HG03354 (cell line): ENCODE data around the gene ZNHIT3.
A peak's percentile ranks its signal among the peaks of the same experiment; 100 is the strongest.
"Not testable (repeated sequence)": the region's sequence is repeated elsewhere in the genome, so short reads cannot be mapped to it uniquely, and the experiment has no call there.

ENCODE experiments used
- ATAC-seq: cut with Tn5 transposase; IDR thresholded peaks from one replicate; pipeline ENCODE4 v1.9.1; 2021; ENCODE audit warnings: mild to moderate bottlenecking; ENCODE audit not compliant: unreplicated experiment, poor library complexity, severe bottlenecking

ZNHIT3 gene

GRCh38 chr17:36486204-36487194, at the start of gene ZNHIT3:
Gene ZNHIT3, plus strand, starts transcription at chr17:36486681. Its CDS starts 19 bp downstream, at chr17:36486700.
- peak; percentile 90 for ATAC-seq

GRCh38 chr17:36441792-36442191, 44.7 kb upstream of the ZNHIT3 start:
- not testable (repeated sequence) for ATAC-seq

- ATAC-seq, result no peak
Measured at GRCh38 chr17:36443777-36444176, 42.7 kb upstream of the ZNHIT3 start.

- ATAC-seq, result not testable (repeated sequence)
Measured at GRCh38 chr17:36449997-36450396, 36.5 kb upstream of the ZNHIT3 start.

GRCh38 chr17:36452888-36453287, 33.6 kb upstream of the ZNHIT3 start:
- not testable (repeated sequence) for ATAC-seq

- not testable (repeated sequence) for ATAC-seq
Measured at GRCh38 chr17:36457701-36458100, 28.8 kb upstream of the ZNHIT3 start.

- ATAC-seq, result no peak
Measured at GRCh38 chr17:36459045-36459444, 27.4 kb upstream of the ZNHIT3 start.

GRCh38 chr17:36459601-36460000, 26.9 kb upstream of the ZNHIT3 start:
- ATAC-seq, result no peak

- ATAC-seq, result no peak
Measured at GRCh38 chr17:36460265-36460937, 26.1 kb upstream of the ZNHIT3 start.

GRCh38 chr17:36461330-36462110, 25.0 kb upstream of the ZNHIT3 start:
- no peak for ATAC-seq

- no peak for ATAC-seq
Measured at GRCh38 chr17:36463916-36464764, 22.3 kb upstream of the ZNHIT3 start.

GRCh38 chr17:36464765-36465088, 21.8 kb upstream of the ZNHIT3 start:
- ATAC-seq, result no peak

- ATAC-seq, result no peak
Measured at GRCh38 chr17:36468903-36469635, 17.4 kb upstream of the ZNHIT3 start.

GRCh38 chr17:36469733-36470132, 16.7 kb upstream of the ZNHIT3 start:
- no peak for ATAC-seq

- no peak for ATAC-seq
Measured at GRCh38 chr17:36470499-36470898, 16.0 kb upstream of the ZNHIT3 start.

- no peak for ATAC-seq
Measured at GRCh38 chr17:36474571-36474970, 11.9 kb upstream of the ZNHIT3 start.

GRCh38 chr17:36475346-36475970, 11.0 kb upstream of the ZNHIT3 start:
- no peak for ATAC-seq

GRCh38 chr17:36481829-36482228, 4.7 kb upstream of the ZNHIT3 start:
- no peak for ATAC-seq
